Left ventricle myocardium inferior (tissue), 1 donor: ENCODE data around the gene CDK5RAP1. TPM values are rescaled to one million over a fixed set of nuclear protein-coding genes. Genes with fewer than 3 reads are reported as not detected.
"Not testable (repeated sequence)": the region's sequence is repeated elsewhere in the genome, so short reads cannot be mapped to it uniquely, and the experiment has no call there.

Source experiments
- DNase-seq: peaks from one replicate; pipeline ENCODE4 v3.0.0-alpha.2; 2020
- H3K27ac ChIP-seq: fragments of 200-600 bp; replicated peaks from 2 replicates; pipeline ENCODE4 v1.8.0; 2021
- H3K27me3 ChIP-seq: fragments of 200-600 bp; 2 replicates; pipeline ENCODE4 v1.8.0; 2021; ENCODE audit warnings: low read depth
- H3K36me3 ChIP-seq: fragments of 200-600 bp; 2 replicates; pipeline ENCODE4 v1.8.0; 2021
- H3K4me1 ChIP-seq: fragments of 200-600 bp; 2 replicates; pipeline ENCODE4 v1.8.0; 2021
- H3K4me3 ChIP-seq: fragments of 200-600 bp; 2 replicates; pipeline ENCODE4 v1.8.0; 2021; ENCODE audit warnings: mild to moderate bottlenecking, moderate library complexity
- H3K9me3 ChIP-seq: fragments of 200-600 bp; replicated peaks from 2 replicates; pipeline ENCODE4 v1.8.0; 2021
- CTCF ChIP-seq: fragments of 200-600 bp; IDR thresholded peaks from 2 replicates; pipeline ENCODE4 v1.8.0; 2021; ENCODE audit warnings: antibody characterized with exemption, mild to moderate bottlenecking, borderline replicate concordance
- intact Hi-C: fragments of 100-400 bp; cut with micrococcal nuclease; formaldehyde crosslinking; loops from one replicate; pipeline ENCODE4 v1.11.0; 2022
- total RNA-seq: library from RNA; stranded (reverse); fragmentation: NEBNext Ultra II Directional; extraction: Animal tissue kit (Norgen Biotek cat#: 25700); gene quantifications from one replicate; pipeline ENCODE4 v1.2.1, GENCODE V29; 2021
- donor health status: DM: no; HTN: yes; CAD: no; lungs with severe emphysema.

CDK5RAP1 gene
- total RNA-seq, 1 donor from 2014 or later = 19.9 TPM

- peaks cover 90% of the 10 kb centered on the region for H3K4me1 ChIP-seq
- no peak for TF ChIP-seq CTCF
- no peaks in the 10 kb centered on the region for H3K27me3 ChIP-seq
- DNase-seq = no peak
- peak overlapping the region; percentile 91 for H3K27ac ChIP-seq
- H3K36me3 ChIP-seq = peaks cover 11% of the 10 kb centered on the region
- intact Hi-C loops = no loop called here
- H3K4me3 ChIP-seq = no peak overlapping the region
- no peaks in the 10 kb centered on the region for H3K9me3 ChIP-seq
Observed at GRCh38 chr20:33438481-33438880, 37.2 kb upstream of the CDK5RAP1 start.

- H3K36me3 ChIP-seq = peaks cover 11% of the 10 kb centered on the region
- DNase-seq = peak; percentile 75
- TF ChIP-seq CTCF = no peak
- intact Hi-C loops = no loop called here
- peak overlapping the region; percentile 13 for H3K4me3 ChIP-seq
- H3K4me1 ChIP-seq = peaks cover 93% of the 10 kb centered on the region
- no peaks in the 10 kb centered on the region for H3K27me3 ChIP-seq
- H3K9me3 ChIP-seq = no peaks in the 10 kb centered on the region
- H3K27ac ChIP-seq = peak overlapping the region; percentile 91
Observed at GRCh38 chr20:33437141-33437911, 36.0 kb upstream of the CDK5RAP1 start.

- H3K4me3 ChIP-seq = no peak overlapping the region
- intact Hi-C loops = no loop called here
- DNase-seq = no peak
- H3K36me3 ChIP-seq = peaks cover 11% of the 10 kb centered on the region
- no peaks in the 10 kb centered on the region for H3K27me3 ChIP-seq
- TF ChIP-seq CTCF = no peak
- H3K9me3 ChIP-seq = no peaks in the 10 kb centered on the region
- peak overlapping the region; percentile 91 for H3K27ac ChIP-seq
- peaks cover 86% of the 10 kb centered on the region for H3K4me1 ChIP-seq
Observed at GRCh38 chr20:33434434-33434833, 33.1 kb upstream of the CDK5RAP1 start.

GRCh38 chr20:33433465-33434234 lies 32.3 kb upstream of the CDK5RAP1 start:
- Histone ChIP-seq H3K9me3 (no peaks in the 10 kb centered on the region), H3K27ac (peak overlapping the region; percentile 91), H3K27me3 (no peaks in the 10 kb centered on the region), H3K4me1 (peaks cover 86% of the 10 kb centered on the region), H3K36me3 (peaks cover 9% of the 10 kb centered on the region), H3K4me3 (no peak overlapping the region)
- intact Hi-C loops = no loop called here
- peak; percentile 59 for DNase-seq
- no peak for TF ChIP-seq CTCF

GRCh38 chr20:33431797-33432381 lies 30.6 kb upstream of the CDK5RAP1 start:
- intact Hi-C loops = no loop called here
- Histone ChIP-seq H3K36me3 (peaks cover 7% of the 10 kb centered on the region), H3K9me3 (no peaks in the 10 kb centered on the region), H3K4me1 (peaks cover 84% of the 10 kb centered on the region), H3K27ac (peak overlapping the region; percentile 91), H3K27me3 (no peaks in the 10 kb centered on the region), H3K4me3 (no peak overlapping the region)
- no peak for TF ChIP-seq CTCF
- DNase-seq = peak; percentile 44

GRCh38 chr20:33423875-33424274 lies 22.6 kb upstream of the CDK5RAP1 start:
- H3K4me3 ChIP-seq, H3K9me3 ChIP-seq, H3K36me3 ChIP-seq, DNase-seq, H3K27me3 ChIP-seq, intact Hi-C loops: not testable (repeated sequence)
- Histone ChIP-seq H3K27ac (peak overlapping the region; percentile 91), H3K4me1 (peaks cover 94% of the 10 kb centered on the region)
